ENCODE data around the gene MAP1LC3B. TPM values are rescaled to one million over a fixed set of nuclear protein-coding genes. Genes with fewer than 3 reads are reported as not detected.
A peak's percentile ranks its signal among the peaks of the same experiment; 100 is the strongest.

MAP1LC3B gene
- total RNA-seq, 2 donors from 2014 or later = 18.5 to 22.8 TPM

DNA sequence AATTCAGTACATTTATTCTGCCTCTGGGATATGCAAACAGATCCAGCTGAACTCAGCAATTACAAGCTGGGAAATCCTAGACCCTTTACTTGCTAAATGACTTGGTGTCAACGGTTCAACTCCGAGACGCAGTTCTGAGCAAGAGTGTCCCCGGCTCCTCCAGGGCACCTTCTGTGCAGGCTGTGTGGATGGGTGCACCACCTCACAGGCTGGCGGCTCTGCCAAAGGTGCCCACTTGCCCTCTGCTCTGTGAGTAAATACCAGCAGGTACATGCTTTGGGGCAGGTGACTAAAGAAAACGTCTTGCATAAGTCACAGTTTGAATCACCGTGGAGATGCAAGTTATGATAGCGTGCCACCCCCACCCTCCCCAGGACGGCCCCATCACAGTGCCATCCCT is 23.3 kb downstream of the MAP1LC3B start:
- no peak for ATAC-seq

DNA sequence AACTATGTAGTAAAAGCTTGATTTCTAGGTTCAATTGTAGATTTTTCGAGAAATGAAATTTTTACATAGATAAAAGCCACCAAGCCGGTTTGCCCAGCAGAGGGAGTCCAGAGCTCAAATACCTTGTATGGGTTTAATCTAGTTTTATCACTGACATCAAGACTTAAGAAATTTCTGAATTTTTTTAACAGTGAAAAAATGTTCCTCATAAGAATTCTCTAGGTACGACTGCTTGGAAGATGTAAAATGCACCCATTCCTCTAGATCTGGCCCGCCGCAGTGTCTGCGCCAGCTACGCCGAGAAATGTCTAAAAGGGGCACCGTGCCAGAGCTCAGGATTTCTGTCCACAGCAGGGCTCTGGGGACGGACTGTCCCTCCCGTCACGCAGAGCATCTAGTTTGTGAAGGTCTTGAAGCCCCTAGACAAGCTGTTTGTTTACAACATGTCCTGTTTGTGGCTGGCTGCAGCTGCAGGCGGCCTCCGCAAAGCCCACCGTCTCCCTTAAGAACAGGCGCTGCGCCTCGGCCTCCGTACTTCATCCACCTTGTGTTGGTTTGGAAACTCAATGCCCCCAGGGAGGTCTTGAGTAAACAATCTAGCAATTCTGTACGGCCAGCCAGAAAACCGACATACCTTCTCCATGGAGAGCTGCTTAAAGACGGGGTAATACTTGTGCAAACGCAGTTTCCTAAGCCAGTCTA is 24.8 kb downstream of the MAP1LC3B start:
- ATAC-seq (no peak), DNase-seq (peak in 2 of 4 donors; percentile 30 to 51)
- no peaks in the 10 kb centered on the region for H3K27me3 ChIP-seq
- no peak overlapping the region for H3K4me3 ChIP-seq
- no peaks in the 10 kb centered on the region for H3K9me3 ChIP-seq
- intact Hi-C loops (cut with DNase I) = no loop called here
- whole genome bisulfite sequencing, 2 donors = 82 to 86% methylated on average over 22 to 23 of the region's 23 CpGs
- peaks cover 21 to 25% of the 10 kb centered on the region in 2 donors for H3K36me3 ChIP-seq (replicated peaks in 1 of 2; ENCODE audit: insufficient read depth in 1 of 2, low read depth in 2 of 2)
- H3K27ac ChIP-seq = no peak overlapping the region
- no peak for TF ChIP-seq POLR2A (IDR thresholded peaks at IDR 0.05)
- TF ChIP-seq, protein P1, sequence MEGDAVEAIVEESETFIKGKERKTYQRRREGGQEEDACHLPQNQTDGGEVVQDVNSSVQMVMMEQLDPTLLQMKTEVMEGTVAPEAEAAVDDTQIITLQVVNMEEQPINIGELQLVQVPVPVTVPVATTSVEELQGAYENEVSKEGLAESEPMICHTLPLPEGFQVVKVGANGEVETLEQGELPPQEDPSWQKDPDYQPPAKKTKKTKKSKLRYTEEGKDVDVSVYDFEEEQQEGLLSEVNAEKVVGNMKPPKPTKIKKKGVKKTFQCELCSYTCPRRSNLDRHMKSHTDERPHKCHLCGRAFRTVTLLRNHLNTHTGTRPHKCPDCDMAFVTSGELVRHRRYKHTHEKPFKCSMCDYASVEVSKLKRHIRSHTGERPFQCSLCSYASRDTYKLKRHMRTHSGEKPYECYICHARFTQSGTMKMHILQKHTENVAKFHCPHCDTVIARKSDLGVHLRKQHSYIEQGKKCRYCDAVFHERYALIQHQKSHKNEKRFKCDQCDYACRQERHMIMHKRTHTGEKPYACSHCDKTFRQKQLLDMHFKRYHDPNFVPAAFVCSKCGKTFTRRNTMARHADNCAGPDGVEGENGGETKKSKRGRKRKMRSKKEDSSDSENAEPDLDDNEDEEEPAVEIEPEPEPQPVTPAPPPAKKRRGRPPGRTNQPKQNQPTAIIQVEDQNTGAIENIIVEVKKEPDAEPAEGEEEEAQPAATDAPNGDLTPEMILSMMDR (IDR thresholded peaks at IDR 0.05) = peak in 6 of 7 experiments; percentile 22 to 52 (median 44)
- no peaks in the 10 kb centered on the region for H3K4me1 ChIP-seq

More for the DNA sequence above, 23.3 kb downstream of the MAP1LC3B start:
- Histone ChIP-seq H3K36me3 (replicated peaks in 1 of 2; ENCODE audit: insufficient read depth in 1 of 2, low read depth in 2 of 2) (peaks cover 19 to 38% of the 10 kb centered on the region in 2 donors), H3K27me3 (no peaks in the 10 kb centered on the region), H3K9me3 (no peaks in the 10 kb centered on the region), H3K27ac (no peak overlapping the region), H3K4me3 (no peak overlapping the region), H3K4me1 (no peaks in the 10 kb centered on the region)
- DNase-seq = no peak
- TF ChIP-seq, protein P1 (IDR thresholded peaks at IDR 0.05) = no peak
- no peak for TF ChIP-seq POLR2A (IDR thresholded peaks at IDR 0.05)
- 85 to 91% methylated on average over 9 of the region's 9 CpGs for WGBS, 2 donors
- intact Hi-C loops (cut with DNase I) = no loop called here

DNA sequence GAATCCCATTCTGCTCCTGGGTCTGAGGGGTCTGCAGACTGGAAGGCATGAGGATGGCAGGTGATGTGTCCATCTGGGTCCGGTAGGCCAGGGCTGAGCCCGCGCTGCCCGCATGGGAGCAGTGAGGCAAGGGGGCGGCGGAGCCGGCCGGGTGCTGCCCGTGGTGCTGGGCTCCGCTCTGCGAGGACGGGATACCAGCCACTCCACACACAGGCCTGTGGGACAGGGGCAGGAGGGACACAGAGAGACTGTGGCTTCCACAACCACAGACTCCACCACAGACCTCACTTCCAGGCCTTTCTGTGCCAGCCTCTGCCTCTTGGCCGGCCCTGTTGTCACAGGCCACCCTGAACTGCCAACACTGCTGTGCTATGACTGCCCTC is 25.4 kb downstream of the MAP1LC3B start:
- 75 to 94% methylated on average over 1 to 13 of the region's 13 CpGs for WGBS, 2 donors
- DNase-seq (no peak), ATAC-seq (no peak)
- no peaks in the 10 kb centered on the region for H3K4me1 ChIP-seq
- no peaks in the 10 kb centered on the region for H3K27me3 ChIP-seq
- intact Hi-C loops (cut with DNase I) = no loop called here
- peaks cover 19 to 21% of the 10 kb centered on the region in 2 donors for H3K36me3 ChIP-seq (replicated peaks in 1 of 2; ENCODE audit: insufficient read depth in 1 of 2, low read depth in 2 of 2)
- H3K9me3 ChIP-seq = no peaks in the 10 kb centered on the region
- H3K4me3 ChIP-seq = no peak overlapping the region
- TF ChIP-seq, protein P1 (IDR thresholded peaks at IDR 0.05) = no peak
- TF ChIP-seq POLR2A (IDR thresholded peaks at IDR 0.05) = no peak
- H3K27ac ChIP-seq = no peak overlapping the region

DNA sequence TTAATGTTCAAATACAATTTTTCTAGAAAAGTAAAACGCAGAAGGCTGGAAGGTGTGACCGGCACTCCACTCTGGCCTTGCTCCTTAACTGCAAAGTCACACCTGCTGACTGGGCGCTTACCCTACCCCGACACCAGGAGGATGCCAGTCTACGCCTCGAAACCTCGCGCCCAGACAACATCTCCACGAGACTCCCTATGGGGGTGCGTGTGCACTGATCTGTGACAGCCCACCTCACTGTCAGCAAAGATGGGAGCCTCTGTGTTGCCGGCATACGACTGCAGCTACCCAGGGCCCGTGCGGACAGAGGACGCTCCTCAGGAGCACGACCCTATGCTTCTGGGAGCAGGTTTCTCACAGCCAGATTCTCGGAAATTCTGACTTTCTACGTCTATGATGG is 26.1 kb downstream of the MAP1LC3B start:
- no peaks in the 10 kb centered on the region for H3K27me3 ChIP-seq
- ATAC-seq (no peak), DNase-seq (no peak)
- no peak overlapping the region for H3K4me3 ChIP-seq
- WGBS, 2 donors = 91 to 93% methylated on average over 18 of the region's 18 CpGs
- no peaks in the 10 kb centered on the region for H3K4me1 ChIP-seq
- intact Hi-C loops (cut with DNase I) = no loop called here
- no peak overlapping the region for H3K27ac ChIP-seq
- no peaks in the 10 kb centered on the region for H3K9me3 ChIP-seq
- H3K36me3 ChIP-seq (replicated peaks in 1 of 2; ENCODE audit: insufficient read depth in 1 of 2, low read depth in 2 of 2) = peaks cover 15 to 16% of the 10 kb centered on the region in 2 donors
- TF ChIP-seq POLR2A (IDR thresholded peaks at IDR 0.05) = no peak
- TF ChIP-seq, protein P1 (IDR thresholded peaks at IDR 0.05) = no peak

DNA sequence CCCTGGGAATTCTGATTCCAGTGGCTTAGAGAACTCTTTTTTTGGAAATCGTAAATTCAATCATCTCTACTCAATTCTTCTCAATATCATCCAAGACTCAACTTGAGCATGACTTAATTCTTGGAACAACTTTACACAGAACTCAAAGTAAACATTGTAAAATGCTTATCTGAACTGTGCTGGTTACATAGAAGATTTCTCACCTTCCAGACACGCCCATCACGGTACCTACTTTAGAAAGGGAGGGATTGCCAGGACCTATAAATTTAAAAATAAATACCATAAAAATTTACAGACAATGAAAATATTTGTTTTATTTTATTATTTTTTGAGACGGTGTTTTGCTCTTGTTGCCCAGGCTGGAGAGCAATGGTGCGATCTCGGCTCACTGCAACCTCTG is 26.5 kb downstream of the MAP1LC3B start:
- intact Hi-C loops (cut with DNase I) = no loop called here
- no peak overlapping the region for H3K27ac ChIP-seq
- 70 to 78% methylated on average over 6 of the region's 6 CpGs for WGBS, 2 donors
- H3K4me1 ChIP-seq = no peaks in the 10 kb centered on the region
- DNase-seq (no peak), ATAC-seq (no peak)
- H3K36me3 ChIP-seq (replicated peaks in 1 of 2; ENCODE audit: insufficient read depth in 1 of 2, low read depth in 2 of 2) = peaks cover 16 to 18% of the 10 kb centered on the region in 2 donors
- H3K27me3 ChIP-seq = no peaks in the 10 kb centered on the region
- no peaks in the 10 kb centered on the region for H3K9me3 ChIP-seq
- no peak for TF ChIP-seq POLR2A (IDR thresholded peaks at IDR 0.05)
- TF ChIP-seq, protein P1 (IDR thresholded peaks at IDR 0.05) = no peak
- no peak overlapping the region for H3K4me3 ChIP-seq
